ENCODE data around the gene CABLES2. TPM values are rescaled to one million over a fixed set of nuclear protein-coding genes. Genes with fewer than 3 reads are reported as not detected.

CABLES2 gene, protein sequence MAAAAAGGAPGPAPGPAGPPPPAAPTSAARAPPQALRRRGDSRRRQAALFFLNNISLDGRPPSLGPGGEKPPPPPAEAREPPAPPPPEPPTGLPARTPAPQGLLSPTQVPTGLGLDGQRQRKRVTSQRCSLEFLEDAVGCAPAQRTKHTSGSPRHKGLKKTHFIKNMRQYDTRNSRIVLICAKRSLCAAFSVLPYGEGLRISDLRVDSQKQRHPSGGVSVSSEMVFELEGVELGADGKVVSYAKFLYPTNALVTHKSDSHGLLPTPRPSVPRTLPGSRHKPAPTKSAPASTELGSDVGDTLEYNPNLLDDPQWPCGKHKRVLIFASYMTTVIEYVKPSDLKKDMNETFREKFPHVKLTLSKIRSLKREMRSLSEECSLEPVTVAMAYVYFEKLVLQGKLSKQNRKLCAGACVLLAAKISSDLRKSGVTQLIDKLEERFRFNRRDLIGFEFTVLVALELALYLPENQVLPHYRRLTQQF
- 2.7 and 3.9 TPM in 2 replicates for total RNA-seq

DNA sequence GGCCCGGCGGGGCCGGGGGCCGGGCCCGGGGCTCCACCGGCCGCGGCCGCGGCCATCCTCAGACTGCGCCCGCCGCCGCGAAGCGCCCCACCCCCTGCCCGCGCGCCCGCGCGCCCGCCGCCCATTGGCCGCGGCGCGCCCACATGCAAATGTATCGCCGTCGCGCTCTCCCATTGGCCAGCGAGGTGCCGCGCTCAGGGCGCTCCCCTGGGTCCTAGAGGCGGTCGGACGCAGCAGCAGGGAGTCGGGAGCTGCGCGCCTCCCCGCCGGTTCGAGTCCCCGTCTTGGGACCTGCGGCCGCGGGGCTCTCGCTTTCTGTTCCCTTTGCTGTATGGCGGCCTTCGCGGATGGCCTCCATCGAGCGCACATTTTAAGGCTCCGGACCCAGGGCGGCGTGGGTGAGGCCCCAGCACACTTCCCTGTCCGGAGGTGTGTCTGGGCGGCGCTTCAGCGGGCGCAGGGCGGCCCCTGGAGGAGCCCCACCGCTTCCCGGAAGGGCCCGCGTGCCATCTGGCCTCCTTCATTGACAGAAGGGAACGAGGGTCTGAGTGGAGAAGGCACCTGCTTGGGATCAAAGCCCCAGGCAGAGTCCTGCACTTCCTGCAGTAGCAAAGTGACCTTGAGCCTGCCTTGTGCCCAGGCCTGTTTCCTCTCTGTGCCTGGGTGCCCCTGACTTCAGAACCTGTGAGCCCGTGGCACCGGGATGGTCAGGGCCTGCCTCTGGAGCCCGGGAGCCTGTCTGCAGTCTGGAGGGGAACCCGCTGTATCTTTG lies at the start of gene CABLES2:
Gene CABLES2 (minus strand): TSS at position 65 of the 772 bp plus-strand sequence. CDS start 9 bp downstream, at position 56.

DNA sequence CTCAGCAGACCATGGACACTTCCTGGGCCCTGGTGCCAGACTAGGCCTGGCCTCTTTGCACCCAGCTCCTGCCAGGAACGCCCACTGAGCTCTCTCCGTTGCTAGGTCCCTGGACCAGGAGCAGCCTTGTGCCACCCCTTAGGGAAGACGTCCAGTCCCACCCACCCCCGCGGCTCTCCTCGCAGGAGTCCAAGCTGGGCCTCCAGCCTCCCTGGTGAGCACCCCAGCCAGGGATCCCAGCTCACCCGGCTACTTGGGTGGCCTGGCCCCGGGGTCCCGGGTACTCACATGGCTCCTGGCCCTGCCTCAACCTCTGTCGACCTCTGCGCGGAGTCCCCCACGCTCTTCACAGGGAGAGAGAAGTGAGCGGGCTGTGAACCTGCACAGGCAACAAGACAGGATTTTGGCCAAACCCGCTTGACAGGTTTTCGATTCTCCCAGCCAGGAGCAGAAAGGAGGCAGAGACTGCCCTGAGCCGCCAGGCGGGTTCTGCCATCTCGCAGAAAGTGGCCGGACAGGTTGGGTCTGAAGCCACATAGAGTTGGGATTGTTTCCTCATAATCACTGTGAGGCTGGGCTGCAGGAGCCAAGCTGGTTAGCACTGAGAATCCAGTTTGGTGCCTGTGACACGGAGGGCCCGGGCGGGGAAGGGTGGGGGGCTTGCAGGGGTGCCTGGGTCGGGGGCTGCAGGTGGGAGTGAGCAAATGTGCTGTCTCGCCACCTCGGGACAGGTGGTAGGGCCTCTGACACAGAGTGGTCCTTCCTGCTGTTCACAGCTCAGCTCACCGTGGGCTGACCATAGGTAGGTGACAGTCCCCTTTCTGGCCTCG lies 20.3 kb upstream of the CABLES2 start, which contains the start of gene RBBP8NL:
Gene RBBP8NL (minus strand): TSS at position 368 of the 830 bp plus-strand sequence. CDS start 7,892 bp downstream, outside the sequence.

DNA sequence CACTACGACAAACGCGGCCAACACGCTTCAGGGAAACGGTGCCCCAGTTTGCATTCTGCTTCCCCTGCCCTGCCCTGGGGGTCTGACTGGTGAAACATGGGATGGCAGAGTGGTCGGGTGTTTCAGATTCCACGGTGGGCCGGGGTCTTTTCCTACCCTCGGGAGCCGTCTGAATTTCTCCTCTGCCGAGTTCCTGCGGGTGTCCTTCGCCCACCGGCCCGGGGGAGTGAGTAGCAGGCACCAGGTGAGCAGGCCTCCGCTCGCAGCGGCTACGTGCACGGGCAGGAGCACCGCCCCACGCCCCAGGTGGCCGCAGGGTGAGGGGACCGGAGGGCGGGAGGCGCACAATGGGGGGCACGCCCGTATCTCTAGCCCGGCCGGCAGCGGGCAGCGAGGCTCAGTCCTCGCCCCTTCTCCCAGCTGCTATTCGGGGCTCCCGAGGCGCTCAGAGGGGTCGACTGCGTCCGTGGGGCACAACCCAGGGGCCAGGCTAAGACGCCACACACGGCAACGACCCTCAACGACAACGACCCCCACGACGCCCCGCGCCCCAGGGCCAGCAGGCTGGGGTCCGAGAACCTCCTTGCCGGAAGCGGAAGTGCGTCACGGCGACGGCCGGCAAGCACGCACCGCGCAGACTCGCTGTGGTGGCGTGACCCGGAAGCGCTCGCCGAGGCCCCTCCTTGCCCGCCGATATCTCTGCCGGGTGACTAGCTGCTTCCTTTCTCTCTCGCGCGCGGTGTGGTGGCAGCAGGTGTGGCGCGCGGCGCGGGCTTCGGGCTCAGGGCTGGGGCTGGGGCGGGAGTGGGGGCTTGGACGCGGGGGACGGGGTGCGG lies 20.5 kb downstream of the CABLES2 start, which contains the start of gene RPS21:
Gene RPS21 (plus strand): TSS at position 721 of the 836 bp plus-strand sequence. CDS start 236 bp downstream, outside the sequence.

DNA sequence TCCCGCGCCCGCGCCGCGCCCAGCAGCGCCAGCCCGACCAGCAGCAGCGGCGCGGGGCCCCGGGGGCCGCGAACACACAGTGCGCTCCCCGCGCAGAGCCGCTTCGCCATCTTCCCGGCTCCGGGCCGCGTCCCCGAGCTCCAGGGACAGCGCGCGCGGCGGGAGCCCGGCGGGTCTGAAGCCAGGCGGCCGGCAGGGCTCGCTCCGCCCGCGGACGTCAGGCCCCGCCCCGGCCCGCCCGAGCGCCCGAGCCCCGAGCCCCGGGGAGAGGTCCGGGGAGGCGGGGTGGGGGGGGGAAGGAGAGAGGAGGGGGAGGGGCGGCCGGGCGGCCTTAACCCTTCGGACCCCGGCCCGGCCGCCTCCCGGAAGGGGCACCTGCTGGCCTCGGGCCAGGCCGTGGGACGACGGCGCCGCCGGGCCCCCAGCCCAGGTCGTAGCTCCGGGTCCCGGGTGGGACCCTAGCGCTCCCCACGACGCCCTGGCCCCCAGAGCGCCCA lies 39.9 kb downstream of the CABLES2 start, which contains the start of gene LAMA5:
Gene LAMA5 (minus strand): TSS at position 177 of the 497 bp plus-strand sequence. CDS start 67 bp downstream, at position 110.

Other genes starting within 250 kb of the CABLES2 start
- 14.7 and 19.1 TPM in 2 replicates for gene MTG2, start 224.3 kb downstream of the CABLES2 start, total RNA-seq
- gene HRH3, start 187.0 kb downstream of the CABLES2 start, total RNA-seq: not detected in 2 replicates
- 23.5 and 25.2 TPM in 2 replicates for gene OSBPL2, start 168.8 kb downstream of the CABLES2 start, total RNA-seq
- gene ADRM1, start 104.3 kb downstream of the CABLES2 start, total RNA-seq: 182 and 188 TPM in 2 replicates
- 53.6 and 61.2 TPM in 2 replicates for gene LAMA5, start 40.0 kb downstream of the CABLES2 start, total RNA-seq
- 715 and 841 TPM in 2 replicates for gene RPS21, start 20.2 kb downstream of the CABLES2 start, total RNA-seq
- not detected in 2 replicates for gene RBBP8NL, start 20.3 kb upstream of the CABLES2 start, total RNA-seq
- gene GATA5, start 68.7 kb upstream of the CABLES2 start, total RNA-seq: not detected in 2 replicates
- 1.6 and 3.1 TPM in 2 replicates for gene SLCO4A1, start 235.2 kb upstream of the CABLES2 start, total RNA-seq

Data from vein endothelial cell (primary cell).